CD4-positive, alpha-beta T cell treated with Interferon gamma for 1 hour (primary cell): ENCODE measurements around the gene TMEFF1.

Source experiments
- DNase-seq: peaks from one replicate; pipeline ENCODE4 v3.0.0-alpha.2; 2020

TMEFF1 gene

GRCh38 chr9:100626949-100627348 lies 154.0 kb downstream of the TMEFF1 start:
- no peak for DNase-seq
